GM20000 (cell line): ENCODE data around the gene IL21.
"Not testable (repeated sequence)": the region's sequence is repeated elsewhere in the genome, so short reads cannot be mapped to it uniquely, and the experiment has no call there.

Experiments
- DNase-seq: peaks from one replicate; pipeline ENCODE4 v3.0.0; 2012; ENCODE audit warnings: low spot score
- CTCF ChIP-seq: IDR thresholded peaks from 2 replicates; pipeline ENCODE4 v1.5.1; 2012; ENCODE audit warnings: mild to moderate bottlenecking, control low read depth; ENCODE audit errors: extremely low read depth, missing control alignments

IL21 gene

GRCh38 chr4:122663291-122663690, 42.4 kb upstream of the IL21 start:
- no peak for TF ChIP-seq CTCF
- no peak for DNase-seq

GRCh38 chr4:122662701-122663100, 41.8 kb upstream of the IL21 start:
- no peak for TF ChIP-seq CTCF
- DNase-seq = no peak

GRCh38 chr4:122661176-122662160, 40.6 kb upstream of the IL21 start:
- TF ChIP-seq CTCF = no peak
- DNase-seq = no peak

- peak; percentile 48 for DNase-seq
- TF ChIP-seq CTCF = no peak
Observed at GRCh38 chr4:122658818-122659295, 38.0 kb upstream of the IL21 start.

- no peak for DNase-seq
- TF ChIP-seq CTCF = no peak
Observed at GRCh38 chr4:122658377-122658776, 37.5 kb upstream of the IL21 start.

GRCh38 chr4:122657553-122657952, 36.7 kb upstream of the IL21 start:
- DNase-seq = no peak
- no peak for TF ChIP-seq CTCF

- DNase-seq = not testable (repeated sequence)
Observed at GRCh38 chr4:122656583-122656982, 35.7 kb upstream of the IL21 start.
